GM12878 (cell line): ENCODE results near the gene ZNF365. TPM values are rescaled to one million over a fixed set of nuclear protein-coding genes. Genes with fewer than 3 reads are reported as not detected.

Experiments used
- ATAC-seq: fragments of 200-7000 bp; cut with Tn5 transposase; 3 replicates; pipeline ENCODE4 v1.9.1; 2020; ENCODE audit warnings: mild to moderate bottlenecking, moderate library complexity
- BruUV-seq: library from RNA; stranded (reverse); fragments of 400-500 nt; replicated peaks from 2 replicates; lab custom pipeline; 2021; lab: Mats Ljungman, UMichigan
- CTCF ChIA-PET: fragments of 300-600 bp; sonication (Branson Sonifier 250); formaldehyde crosslinking; extraction: SDS; loops from one replicate; lab custom pipeline; 2021; ENCODE audit warnings: inconsistent platforms; lab: Yijun Ruan, JAX
- POLR2A ChIA-PET: fragments of 350-600 bp; formaldehyde crosslinking; extraction: SDS; loops from one replicate; lab custom pipeline; 2021; ENCODE audit warnings: inconsistent platforms; lab: Charles Lee
- RAD21 ChIA-PET: fragments of 300-600 bp; sonication (Branson Sonifier 250); formaldehyde crosslinking; loops from one replicate; lab custom pipeline; 2023; ENCODE audit warnings: antibody characterized with exemption; ENCODE audit not compliant: unreplicated experiment; lab: Charles Lee
- SMC1A ChIA-PET: fragments of 300-600 bp; sonication (Branson Sonifier 250); formaldehyde crosslinking; loops from one replicate; lab custom pipeline; 2023; ENCODE audit not compliant: unreplicated experiment, uncharacterized antibody; lab: Charles Lee
- DNase-seq: peaks from one replicate; pipeline ENCODE4 v3.0.0-alpha.2; 2011; ENCODE audit warnings: low read depth, low spot score
- FAIRE-seq: peaks from 3 replicates; lab custom pipeline; 2011; peaks lifted over from hg19 to GRCh38; lab: Jason Lieb, UNC
- H2AFZ ChIP-seq: 2 replicates; pipeline ENCODE4 v1.6.0; 2011; ENCODE audit warnings: low read depth, low read length, control low read depth; ENCODE audit not compliant: control insufficient read depth
- H3K27ac ChIP-seq: 2 replicates; pipeline ENCODE4 v1.5.1; 2011; ENCODE audit warnings: control low read depth; ENCODE audit not compliant: control insufficient read depth, insufficient read depth
- H3K27me3 ChIP-seq, 2 experiments: replicated peaks in 1 of 2; 2 replicates each; pipeline versions ENCODE4 v1.6.0 to v1.6.1; 2011; ENCODE audit warnings: low read length in 1 of 2; ENCODE audit not compliant: control insufficient read depth in 2 of 2, insufficient read depth in 2 of 2
- H3K36me3 ChIP-seq, 2 experiments: 2 replicates each; pipeline ENCODE4 v1.5.1; 2011; ENCODE audit warnings: low read length in 1 of 2; ENCODE audit not compliant: control insufficient read depth in 2 of 2, insufficient read depth in 2 of 2
- H3K4me1 ChIP-seq: 2 replicates; pipeline ENCODE4 v1.6.1; 2011; ENCODE audit warnings: mild to moderate bottlenecking, low read length, moderate library complexity, mixed read lengths; ENCODE audit not compliant: control insufficient read depth, insufficient read depth
- H3K4me2 ChIP-seq: 2 replicates; pipeline ENCODE4 v1.6.0; 2011; ENCODE audit warnings: control low read depth; ENCODE audit not compliant: control insufficient read depth, insufficient read depth
- H3K4me3 ChIP-seq: fragments of 200-600 bp; sonication (generic); 2 replicates; pipeline ENCODE4 v1.5.1; 2016
- H3K79me2 ChIP-seq: 2 replicates; pipeline ENCODE4 v1.6.0; 2011; ENCODE audit warnings: low read length; ENCODE audit not compliant: control insufficient read depth, insufficient read depth
- H3K9ac ChIP-seq: 2 replicates; pipeline ENCODE4 v1.8.0; 2011; ENCODE audit warnings: low read length, control low read depth, mixed read lengths; ENCODE audit not compliant: control insufficient read depth, insufficient read depth
- H3K9me3 ChIP-seq: replicated peaks from 3 replicates; pipeline ENCODE4 v1.5.1; 2011; ENCODE audit warnings: mild to moderate bottlenecking, low read length; ENCODE audit not compliant: control insufficient read depth, insufficient read depth
- H4K20me1 ChIP-seq: 2 replicates; pipeline ENCODE4 v1.6.0; 2011; ENCODE audit not compliant: control insufficient read depth, insufficient read depth
- EZH2 ChIP-seq: IDR thresholded peaks from 2 replicates; pipeline ENCODE4 v1.6.1; 2012; ENCODE audit warnings: low read depth, mild to moderate bottlenecking, control low read depth, inconsistent platforms, low read length, borderline replicate concordance; ENCODE audit not compliant: control insufficient read depth
- IRF5 ChIP-seq: fragments of 450-650 bp; IDR thresholded peaks from 2 replicates; pipeline ENCODE4 v1.6.1; 2017; ENCODE audit warnings: borderline replicate concordance
- NBN ChIP-seq: fragments of 450-650 bp; IDR thresholded peaks from 2 replicates; pipeline ENCODE4 v1.6.1; 2016
- NFXL1 ChIP-seq: fragments of 450-650 bp; IDR thresholded peaks from 2 replicates; pipeline ENCODE4 v1.6.1; 2017; ENCODE audit warnings: antibody characterized with exemption, mild to moderate bottlenecking, borderline replicate concordance
- POU2F2 ChIP-seq: IDR thresholded peaks from 3 replicates; pipeline ENCODE4 v1.6.1; 2011; ENCODE audit warnings: low read depth, mild to moderate bottlenecking, low read length, borderline replicate concordance
- RAD51 ChIP-seq: fragments of 450-650 bp; IDR thresholded peaks from 2 replicates; pipeline ENCODE4 v1.6.1; 2016; ENCODE audit warnings: moderate library complexity, mild to moderate bottlenecking, inconsistent platforms
- SREBF2 ChIP-seq: IDR thresholded peaks from 2 replicates; pipeline ENCODE4 v1.6.1; 2012; ENCODE audit warnings: mild to moderate bottlenecking, low read length
- TCF7 ChIP-seq: IDR thresholded peaks from 2 replicates; pipeline ENCODE4 v1.6.1; 2014; ENCODE audit warnings: antibody characterized with exemption, borderline replicate concordance
- ZNF592 ChIP-seq: fragments of 450-650 bp; IDR thresholded peaks from 2 replicates; pipeline ENCODE4 v1.6.1; 2017; ENCODE audit warnings: mild to moderate bottlenecking, moderate library complexity
- WGBS: methylation state at CpG from one replicate; pipeline ENCODE4 v1.1.6; 2016; ENCODE audit warnings: low lambda C conversion rate; ENCODE audit not compliant: insufficient replicate concordance, insufficient coverage; ENCODE audit errors: missing lambda C conversion rate; 5-methylcytosine and 5-hydroxymethylcytosine counted together
- in situ Hi-C: fragments of 300-500 bp; cut with MboI; formaldehyde crosslinking; loops from 9 replicates; pipeline ENCODE4 v1.14.3; 2018; ENCODE audit warnings: mixed read lengths
- intact Hi-C: fragments of 100-400 bp; cut with micrococcal nuclease; formaldehyde crosslinking; loops from one replicate; pipeline ENCODE4 v1.14.2; 2022; ENCODE audit not compliant: unreplicated experiment
- polyA plus RNA-seq, 11 experiments: library from polyadenylated mRNA; depleted of rRNA in 4 of 11; unstranded in 6 of 11; stranded (reverse) in 5 of 11; fragments of >200 nt; fragmentation: Nextera tagmentation in 4 of 11; fragmentation: Illumina TruSeq in 1 of 11; extraction: Ambion mirVana in 4 of 11; extraction: Trizol in 1 of 11; gene quantifications; 1 replicate in 1 of 11; 2 replicates in 10 of 11; pipeline versions ENCODE4 v1.2.1 to v1.2.3, GENCODE V29; 2011 to 2016; ENCODE audit warnings: inconsistent platforms in 2 of 11, missing spikeins in 2 of 11, low read depth in 1 of 11
- small RNA-seq: library from RNA; depleted of rRNA; stranded (forward); fragments of <200 nt; gene quantifications from one replicate; pipeline ENCODE3, GENCODE V24; 2014
- total RNA-seq, 4 experiments: library from RNA; depleted of rRNA in 3 of 4; stranded (reverse); fragments of >200 nt in 3 of 4; fragmentation: Illumina TruSeq in 1 of 4; extraction: Trizol in 1 of 4; gene quantifications; 2 replicates each; pipeline versions ENCODE4 v1.2.1 to v1.2.3, GENCODE V29; 2013 to 2021

ZNF365 gene
- total and polyA plus RNA-seq, 10 of the 15 experiments (the other 5 are each of a cell fraction or from before 2014, with no cell fraction given): 0.08 TPM; not detected in 9

- POLR2A ChIA-PET: interaction anchor here (0.6 to 0.8 kb wide), 2 partner anchors 13 to 896 kb away, joined by 3 to 4 read pairs; no protein-coding TSS in a partner anchor
- ATAC-seq (no peak), DNase-seq (no peak), FAIRE-seq (no peak)
- Histone ChIP-seq H3K36me3 (no peaks in the 10 kb centered on the region), H3K4me3 (no peak overlapping the region), H3K79me2 (no peaks in the 10 kb centered on the region), H3K9ac (no peak overlapping the region), H4K20me1 (peaks cover 3% of the 10 kb centered on the region; the same call in 1 of the 2 replicates), H3K9me3 (no peaks in the 10 kb centered on the region), H3K4me2 (no peak overlapping the region), H3K27me3 (peaks cover 3% of the 10 kb centered on the region in 2 experiments; a peak in 3 of 4 replicates), H3K27ac (no peak overlapping the region), H2AFZ (no peak overlapping the region), H3K4me1 (peaks cover 4% of the 10 kb centered on the region; the same call in 1 of the 2 replicates)
- CTCF ChIA-PET: interaction anchor here (1.5 to 5.5 kb wide), 2 partner anchors 14 to 716 kb away, joined by 6 to 33 read pairs; no protein-coding TSS in a partner anchor
- SMC1A ChIA-PET: interaction anchor here (1.1 to 1.3 kb wide), 2 partner anchors 14 to 16 kb away, joined by 3 to 7 read pairs; no protein-coding TSS in a partner anchor
- TF ChIP-seq RAD51: no peak
- no peak for TF ChIP-seq NFXL1
- TF ChIP-seq NBN: no peak
- TF ChIP-seq POU2F2: no peak
- no peak for TF ChIP-seq TCF7
- TF ChIP-seq SREBF2: no peak
- TF ChIP-seq EZH2: no peak
- no peak for TF ChIP-seq IRF5
- no peak for TF ChIP-seq ZNF592
- BruUV-seq: no TSS peak
- intact Hi-C loops (no loop called here), in situ Hi-C loops (no loop called here)
- RAD21 ChIA-PET: no interaction called here
- WGBS: 46% methylated on average over 2 of the region's 2 CpGs
Measured at GRCh38 chr10:62451611-62451975, 77.4 kb downstream of the ZNF365 start.

Small RNAs within 50 kb of the gene (small RNA-seq; reads per million reads assigned to genes)
- not detected for gene RN7SL591P

Other genes starting within 250 kb of the ZNF365 start
- not detected in 2 replicates for gene RTKN2, start 105.5 kb upstream of the ZNF365 start, total RNA-seq (2014; rRNA removed)
- not detected in 2 replicates for gene RTKN2, start 105.5 kb upstream of the ZNF365 start, total RNA-seq (2014; rRNA removed; fragmentation: Illumina TruSeq; extraction: Trizol)
- 0.10 TPM in 1 of 2 replicates, not detected in the other for gene RTKN2, start 105.5 kb upstream of the ZNF365 start, total RNA-seq (2021)
- 0.01 TPM in 1 of 2 replicates, not detected in the other for gene RTKN2, start 105.5 kb upstream of the ZNF365 start, polyA plus RNA-seq (2011; rRNA removed)
- gene RTKN2, start 105.5 kb upstream of the ZNF365 start, polyA plus RNA-seq (2014; fragmentation: Illumina TruSeq; extraction: Trizol): not detected in 2 replicates
- not detected for gene RTKN2, start 105.5 kb upstream of the ZNF365 start, polyA plus RNA-seq (2014; fragmentation: Nextera tagmentation; extraction: Ambion mirVana)
- not detected in 2 replicates for gene RTKN2, start 105.5 kb upstream of the ZNF365 start, polyA plus RNA-seq (2014; rRNA removed)
- not detected for gene RTKN2, start 105.5 kb upstream of the ZNF365 start, polyA plus RNA-seq (2016; fragmentation: Nextera tagmentation; extraction: Ambion mirVana)